Kidney epithelial cell (primary cell): Measurements from ENCODE around the gene SPCS3. TPM values are rescaled to one million over a fixed set of nuclear protein-coding genes. Genes with fewer than 3 reads are reported as not detected.
"Not testable (repeated sequence)": the region's sequence is repeated elsewhere in the genome, so short reads cannot be mapped to it uniquely, and the experiment has no call there.

ENCODE experiments used
- DNase-seq: peaks from one replicate; pipeline ENCODE4 v3.0.0-alpha.2; 2010; ENCODE audit warnings: low read depth
- H3K27me3 ChIP-seq: 2 replicates; pipeline ENCODE4 v1.6.0; 2011; ENCODE audit warnings: low read length; ENCODE audit not compliant: control insufficient read depth, insufficient read depth
- H3K36me3 ChIP-seq: 2 replicates; pipeline ENCODE4 v1.5.1; 2011; ENCODE audit warnings: low read length; ENCODE audit not compliant: control insufficient read depth, insufficient read depth
- H3K4me3 ChIP-seq: 2 replicates; pipeline ENCODE4 v1.5.1; 2011; ENCODE audit warnings: low read depth, mild to moderate bottlenecking, control low read depth, low read length
- total RNA-seq: library from RNA; depleted of rRNA; stranded (reverse); fragments of >200 nt; gene quantifications from 2 replicates; pipeline ENCODE4 v1.2.3, GENCODE V29; 2015
- TF ChIP-seq, protein P1 (sequence below): IDR thresholded peaks from 2 replicates; pipeline ENCODE4 v1.5.1; 2011; ENCODE audit warnings: mild to moderate bottlenecking, moderate library complexity, low read length, control low read depth, inconsistent platforms; ENCODE audit not compliant: insufficient read depth, poor library complexity, severe bottlenecking

Gene SPCS3
- total RNA-seq, 1 donor from 2014 or later: 117 TPM

DNA sequence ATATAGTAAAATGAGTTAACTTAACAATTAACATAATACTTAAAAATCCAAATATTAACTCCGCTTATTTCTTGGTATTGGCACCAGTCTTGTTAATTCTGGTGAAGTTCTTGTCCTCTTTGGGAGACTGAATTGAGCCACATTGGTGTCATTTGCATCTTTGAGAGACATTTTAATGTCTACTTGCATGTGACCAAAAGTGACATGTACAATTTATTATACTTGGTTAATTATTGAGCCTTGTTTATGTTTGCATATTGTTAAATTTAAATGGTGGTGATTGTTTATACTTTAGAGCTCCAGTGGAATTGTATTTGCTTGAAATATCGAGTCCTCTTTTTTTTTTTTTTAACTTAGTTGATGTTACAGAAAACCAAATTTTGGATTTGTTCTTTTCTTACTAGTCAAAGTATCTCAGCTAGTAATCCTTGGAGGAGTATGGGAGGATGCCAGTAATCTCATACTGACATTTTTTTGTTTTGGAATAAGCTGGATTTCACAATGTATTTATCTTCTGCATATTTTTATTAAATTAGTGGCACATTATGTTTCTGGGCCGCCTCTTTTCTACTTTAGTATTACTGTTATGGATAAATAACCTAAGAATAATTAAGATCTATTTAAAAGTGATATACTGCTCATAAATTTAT, 3.9 kb downstream of the SPCS3 start:
- no peak for DNase-seq
- no peaks in the 10 kb centered on the region for H3K36me3 ChIP-seq
- no peak overlapping the region for H3K4me3 ChIP-seq
- no peaks in the 10 kb centered on the region for H3K27me3 ChIP-seq
- TF ChIP-seq, protein P1, sequence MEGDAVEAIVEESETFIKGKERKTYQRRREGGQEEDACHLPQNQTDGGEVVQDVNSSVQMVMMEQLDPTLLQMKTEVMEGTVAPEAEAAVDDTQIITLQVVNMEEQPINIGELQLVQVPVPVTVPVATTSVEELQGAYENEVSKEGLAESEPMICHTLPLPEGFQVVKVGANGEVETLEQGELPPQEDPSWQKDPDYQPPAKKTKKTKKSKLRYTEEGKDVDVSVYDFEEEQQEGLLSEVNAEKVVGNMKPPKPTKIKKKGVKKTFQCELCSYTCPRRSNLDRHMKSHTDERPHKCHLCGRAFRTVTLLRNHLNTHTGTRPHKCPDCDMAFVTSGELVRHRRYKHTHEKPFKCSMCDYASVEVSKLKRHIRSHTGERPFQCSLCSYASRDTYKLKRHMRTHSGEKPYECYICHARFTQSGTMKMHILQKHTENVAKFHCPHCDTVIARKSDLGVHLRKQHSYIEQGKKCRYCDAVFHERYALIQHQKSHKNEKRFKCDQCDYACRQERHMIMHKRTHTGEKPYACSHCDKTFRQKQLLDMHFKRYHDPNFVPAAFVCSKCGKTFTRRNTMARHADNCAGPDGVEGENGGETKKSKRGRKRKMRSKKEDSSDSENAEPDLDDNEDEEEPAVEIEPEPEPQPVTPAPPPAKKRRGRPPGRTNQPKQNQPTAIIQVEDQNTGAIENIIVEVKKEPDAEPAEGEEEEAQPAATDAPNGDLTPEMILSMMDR: no peak

DNA sequence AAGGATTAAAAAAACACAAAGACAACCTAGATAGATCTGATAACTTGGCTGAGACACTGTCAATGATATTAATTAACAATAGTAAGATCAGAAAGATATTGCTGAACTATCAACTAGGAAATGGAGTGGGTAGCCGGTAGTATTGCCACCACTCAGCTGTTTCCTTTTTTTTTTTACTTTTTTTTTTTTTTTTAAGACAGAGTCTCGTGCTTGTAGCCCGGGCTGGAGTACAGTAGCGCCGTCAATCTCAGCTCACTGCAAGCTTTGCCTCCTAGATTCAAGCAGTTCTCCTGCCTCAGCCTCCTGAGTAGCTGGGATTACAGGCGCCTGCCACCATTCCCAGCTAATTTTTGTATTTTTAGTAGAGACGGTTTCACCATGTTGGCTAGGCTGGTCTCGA, 5.1 kb downstream of the SPCS3 start:
- not testable (repeated sequence) for H3K27me3 ChIP-seq, DNase-seq, H3K4me3 ChIP-seq, H3K36me3 ChIP-seq

DNA sequence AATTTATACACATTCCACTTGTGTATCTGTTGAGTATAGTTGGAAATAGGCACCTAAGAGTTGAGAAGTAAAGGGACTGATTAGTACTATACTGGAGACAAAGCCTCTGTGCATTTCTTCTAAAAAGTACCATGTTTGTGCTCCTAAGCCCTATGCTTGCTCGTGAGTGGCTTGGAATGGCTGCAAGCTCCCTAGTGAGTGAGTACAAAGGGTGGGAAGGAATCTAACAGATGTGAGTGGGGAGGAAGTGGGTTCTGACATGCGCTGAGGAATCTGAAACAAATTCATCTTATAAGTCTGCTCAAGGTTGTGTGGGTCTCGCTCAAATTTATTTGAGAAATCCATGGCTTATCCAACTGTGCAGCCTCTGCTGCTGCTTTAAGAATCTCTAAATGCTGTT, 13.3 kb downstream of the SPCS3 start:
- Histone ChIP-seq H3K36me3 (no peaks in the 10 kb centered on the region), H3K27me3 (no peaks in the 10 kb centered on the region)

DNA sequence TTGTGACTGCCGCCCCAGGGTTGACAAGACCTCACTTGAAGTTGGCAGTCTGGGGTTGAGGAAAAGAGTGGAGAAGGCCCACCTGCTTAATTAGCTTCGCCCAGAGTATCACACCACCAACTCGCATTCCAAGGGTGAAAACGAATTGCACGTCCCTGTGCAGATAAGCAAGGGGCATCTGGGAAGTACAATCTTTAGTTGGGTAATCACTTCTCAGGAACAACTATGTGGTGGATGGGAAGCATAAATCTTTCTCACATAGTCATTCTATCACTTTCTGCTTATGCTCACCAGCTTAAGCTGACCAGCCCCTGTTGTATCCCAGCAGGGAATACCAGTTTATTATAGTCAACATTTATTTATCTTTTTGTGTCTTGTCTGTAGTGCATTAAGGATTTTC, 14.3 kb downstream of the SPCS3 start:
- H3K36me3 ChIP-seq: no peaks in the 10 kb centered on the region
- no peak overlapping the region for H3K4me3 ChIP-seq
- TF ChIP-seq, protein P1: no peak
- H3K27me3 ChIP-seq: no peaks in the 10 kb centered on the region
- no peak for DNase-seq

More for the DNA sequence above, 13.3 kb downstream of the SPCS3 start:
- no peak overlapping the region for H3K4me3 ChIP-seq
- no peak for DNase-seq
- TF ChIP-seq, protein P1: no peak

DNA sequence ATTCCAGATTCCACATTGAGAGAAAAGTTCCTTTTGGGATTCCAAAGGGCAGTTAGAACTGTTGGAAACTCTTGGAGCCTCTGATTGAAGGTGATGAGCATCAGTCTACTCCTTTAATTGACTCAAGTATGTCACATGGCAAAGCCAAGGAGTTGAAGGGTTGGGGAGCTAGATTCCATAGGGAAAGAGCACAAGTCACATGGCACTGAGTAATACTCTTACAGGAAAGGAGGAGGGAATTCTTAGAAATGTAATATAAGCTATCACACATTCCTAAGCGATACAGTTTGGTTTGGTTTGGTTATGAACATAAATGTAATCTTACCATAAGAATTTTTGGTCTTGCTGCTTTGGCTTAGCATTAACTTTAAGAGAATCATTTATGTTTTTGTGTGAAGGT, 15.7 kb downstream of the SPCS3 start:
- Histone ChIP-seq H3K36me3 (no peaks in the 10 kb centered on the region), H3K4me3 (no peak overlapping the region), H3K27me3 (no peaks in the 10 kb centered on the region)
- TF ChIP-seq, protein P1: no peak
- no peak for DNase-seq

DNA sequence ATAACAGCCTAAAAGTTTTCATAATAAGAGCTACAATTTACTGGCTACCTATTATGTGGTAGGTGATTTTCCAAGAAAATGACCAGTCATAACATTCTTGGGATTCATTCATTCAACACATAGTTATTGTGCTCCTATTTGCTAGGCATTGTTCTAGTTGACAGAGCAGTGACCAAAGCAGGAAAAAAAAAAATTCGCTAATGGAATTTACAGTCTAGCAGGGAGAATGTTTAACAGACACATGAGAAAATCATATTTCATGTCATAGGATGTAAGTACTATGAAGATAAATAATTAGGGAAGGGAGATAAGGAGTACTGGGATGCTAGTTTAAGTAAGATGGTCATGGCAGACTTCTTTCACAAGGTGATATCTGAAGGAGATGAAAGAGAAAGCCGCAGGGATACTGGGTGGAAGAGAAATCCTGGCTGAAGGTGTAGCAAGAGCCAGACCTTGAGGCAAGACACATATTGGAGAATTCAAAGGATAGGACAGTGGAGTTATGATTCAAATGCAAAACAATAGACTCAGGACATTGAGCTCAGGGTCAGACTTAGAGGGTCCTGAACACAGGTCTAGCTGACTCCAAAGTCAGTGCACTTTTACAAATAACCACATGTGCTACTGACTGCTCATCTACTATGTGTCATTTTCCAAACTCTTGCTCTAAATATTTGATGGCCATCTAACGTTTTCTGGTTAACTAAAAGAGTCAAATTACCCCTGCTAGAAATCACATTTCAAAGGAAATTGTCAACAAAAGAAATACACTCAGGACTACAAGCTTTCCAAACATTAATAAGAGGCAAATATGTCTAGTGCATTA, 20.4 kb downstream of the SPCS3 start:
- H3K4me3 ChIP-seq: no peak overlapping the region
- TF ChIP-seq, protein P1: no peak
- no peaks in the 10 kb centered on the region for H3K36me3 ChIP-seq
- H3K27me3 ChIP-seq: no peaks in the 10 kb centered on the region
- DNase-seq: peak; percentile 32
